ENCODE data around the gene MRPL24.

DNA sequence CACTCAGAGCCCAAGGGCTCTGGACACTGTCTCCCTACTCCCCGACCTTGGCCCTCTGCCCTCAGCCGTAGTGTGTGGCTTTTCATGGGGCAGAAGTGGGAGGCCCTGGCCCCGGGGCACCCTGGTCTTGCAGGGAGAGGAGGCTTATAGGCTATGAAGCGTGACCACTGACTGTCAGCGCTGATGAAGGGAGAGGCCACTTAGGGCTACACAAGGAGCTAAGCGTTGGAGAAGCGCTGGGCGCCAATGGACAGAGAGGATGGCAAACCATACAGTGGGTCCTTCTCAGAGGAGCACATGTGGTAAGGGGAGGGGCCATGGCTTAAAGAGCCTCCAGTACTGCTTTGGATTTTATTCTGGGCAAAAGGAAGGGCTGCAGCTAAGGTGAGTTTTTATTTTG, 43.4 kb downstream of the MRPL24 start:
- TF ChIP-seq, protein P1, sequence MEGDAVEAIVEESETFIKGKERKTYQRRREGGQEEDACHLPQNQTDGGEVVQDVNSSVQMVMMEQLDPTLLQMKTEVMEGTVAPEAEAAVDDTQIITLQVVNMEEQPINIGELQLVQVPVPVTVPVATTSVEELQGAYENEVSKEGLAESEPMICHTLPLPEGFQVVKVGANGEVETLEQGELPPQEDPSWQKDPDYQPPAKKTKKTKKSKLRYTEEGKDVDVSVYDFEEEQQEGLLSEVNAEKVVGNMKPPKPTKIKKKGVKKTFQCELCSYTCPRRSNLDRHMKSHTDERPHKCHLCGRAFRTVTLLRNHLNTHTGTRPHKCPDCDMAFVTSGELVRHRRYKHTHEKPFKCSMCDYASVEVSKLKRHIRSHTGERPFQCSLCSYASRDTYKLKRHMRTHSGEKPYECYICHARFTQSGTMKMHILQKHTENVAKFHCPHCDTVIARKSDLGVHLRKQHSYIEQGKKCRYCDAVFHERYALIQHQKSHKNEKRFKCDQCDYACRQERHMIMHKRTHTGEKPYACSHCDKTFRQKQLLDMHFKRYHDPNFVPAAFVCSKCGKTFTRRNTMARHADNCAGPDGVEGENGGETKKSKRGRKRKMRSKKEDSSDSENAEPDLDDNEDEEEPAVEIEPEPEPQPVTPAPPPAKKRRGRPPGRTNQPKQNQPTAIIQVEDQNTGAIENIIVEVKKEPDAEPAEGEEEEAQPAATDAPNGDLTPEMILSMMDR (IDR thresholded peaks at IDR 0.05; ENCODE audit: low read depth, low read length, poor library complexity, severe bottlenecking), result no peak
- TF ChIP-seq EZH2phosphoT487 (IDR thresholded peaks at IDR 0.05; ENCODE audit: borderline replicate concordance, low read length), result no peak
